Tibial nerve (tissue), 3 donors: ENCODE measurements around the gene ANKRD62.

Source experiments
- POLR2A ChIP-seq, 2 donors: fragments of 450-650 bp; IDR thresholded peaks; one replicate each; pipeline ENCODE4 v1.6.1; 2017; ENCODE audit warnings: antibody characterized with exemption in 2 of 2, mild to moderate bottlenecking in 2 of 2, moderate library complexity in 2 of 2
- TF ChIP-seq, protein P1 (sequence below), 5 experiments: fragments of 200-600 bp in 3 of 5; fragments of 450-650 bp in 2 of 5; sonication (generic) in 3 of 5; IDR thresholded peaks; one replicate each; pipeline ENCODE4 v1.5.1; 2016 to 2019; ENCODE audit warnings: antibody characterized with exemption in 5 of 5, mild to moderate bottlenecking in 3 of 5, moderate library complexity in 2 of 5

DNA sequence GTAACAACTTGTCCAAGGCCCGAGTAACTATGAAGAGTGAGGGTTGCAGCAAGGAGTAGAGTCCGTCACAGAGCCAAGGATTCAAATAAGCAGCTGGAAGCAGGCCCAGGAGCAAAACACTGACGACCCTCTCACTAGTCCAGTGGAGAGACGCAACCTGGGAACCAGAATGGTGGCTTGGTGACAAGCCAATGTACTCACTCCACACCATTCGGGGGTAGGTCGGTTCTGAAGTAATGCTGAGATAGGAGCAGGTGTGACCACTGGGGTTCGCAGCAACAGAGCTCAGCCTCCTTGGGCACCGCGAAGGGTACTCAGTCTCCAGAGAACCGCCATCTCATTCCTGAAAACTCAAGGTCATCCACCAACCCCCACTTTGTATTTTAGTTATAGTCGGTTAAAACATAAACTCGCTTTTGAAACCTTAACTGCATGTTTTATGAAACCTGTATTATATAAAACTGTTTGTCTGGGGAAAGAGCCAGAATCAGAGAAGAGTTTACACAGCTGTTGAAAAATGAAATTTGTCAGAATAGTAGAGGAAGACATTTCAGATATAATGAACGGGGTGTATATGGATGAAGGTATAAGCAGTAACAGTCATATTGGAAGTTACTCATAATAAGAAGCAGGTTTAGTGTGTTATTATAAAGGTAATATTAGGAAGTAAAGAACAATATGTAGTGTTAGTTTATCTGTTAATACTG, 8.6 kb downstream of the ANKRD62 start:
- TF ChIP-seq, protein P1, sequence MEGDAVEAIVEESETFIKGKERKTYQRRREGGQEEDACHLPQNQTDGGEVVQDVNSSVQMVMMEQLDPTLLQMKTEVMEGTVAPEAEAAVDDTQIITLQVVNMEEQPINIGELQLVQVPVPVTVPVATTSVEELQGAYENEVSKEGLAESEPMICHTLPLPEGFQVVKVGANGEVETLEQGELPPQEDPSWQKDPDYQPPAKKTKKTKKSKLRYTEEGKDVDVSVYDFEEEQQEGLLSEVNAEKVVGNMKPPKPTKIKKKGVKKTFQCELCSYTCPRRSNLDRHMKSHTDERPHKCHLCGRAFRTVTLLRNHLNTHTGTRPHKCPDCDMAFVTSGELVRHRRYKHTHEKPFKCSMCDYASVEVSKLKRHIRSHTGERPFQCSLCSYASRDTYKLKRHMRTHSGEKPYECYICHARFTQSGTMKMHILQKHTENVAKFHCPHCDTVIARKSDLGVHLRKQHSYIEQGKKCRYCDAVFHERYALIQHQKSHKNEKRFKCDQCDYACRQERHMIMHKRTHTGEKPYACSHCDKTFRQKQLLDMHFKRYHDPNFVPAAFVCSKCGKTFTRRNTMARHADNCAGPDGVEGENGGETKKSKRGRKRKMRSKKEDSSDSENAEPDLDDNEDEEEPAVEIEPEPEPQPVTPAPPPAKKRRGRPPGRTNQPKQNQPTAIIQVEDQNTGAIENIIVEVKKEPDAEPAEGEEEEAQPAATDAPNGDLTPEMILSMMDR (IDR thresholded peaks at IDR 0.05) = no peak
- TF ChIP-seq POLR2A (IDR thresholded peaks at IDR 0.05) = no peak
